Measurements from ENCODE around the gene ATAD1. TPM values are rescaled to one million over a fixed set of nuclear protein-coding genes. Genes with fewer than 3 reads are reported as not detected.
"Not testable (repeated sequence)": the region's sequence is repeated elsewhere in the genome, so short reads cannot be mapped to it uniquely, and the experiment has no call there.

ATAD1 gene
- total RNA-seq, 2 experiments from 2014 or later, result 34.2 to 46.8 TPM

DNA sequence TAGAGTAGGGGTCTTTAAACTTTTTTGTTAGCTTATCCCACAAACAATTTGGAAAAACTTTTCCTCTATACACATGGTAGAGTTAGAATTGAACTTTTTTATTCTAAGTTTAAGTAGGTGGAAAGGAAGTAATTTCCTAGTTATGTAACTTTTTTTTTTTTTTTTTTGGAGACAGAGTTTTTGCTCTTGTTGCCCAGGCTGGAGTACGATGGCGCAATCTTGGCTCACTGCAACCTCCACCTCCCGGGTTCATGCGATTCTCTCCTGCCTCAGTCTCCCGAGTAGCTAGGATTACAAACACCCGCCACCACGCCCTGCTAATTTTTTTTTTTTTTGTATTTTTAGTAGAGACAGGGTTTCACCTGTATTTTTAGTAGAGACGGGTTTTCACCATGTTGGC lies 28.7 kb upstream of the ATAD1 start:
- H3K27ac Mint-ChIP-seq; H3K9me3 Mint-ChIP-seq (ENCODE audit: low read depth); DNase-seq; POLR2A ChIA-PET; H3K36me3 Mint-ChIP-seq (ENCODE audit: low read depth); ATAC-seq; H3K4me1 Mint-ChIP-seq; intact Hi-C loops (cut with DNase I, micrococcal nuclease); H3K4me3 Mint-ChIP-seq; H3K27me3 Mint-ChIP-seq: not testable (repeated sequence)
- CTCF ChIA-PET, result interaction anchor here (0.7 to 1.4 kb wide), 2 partner anchors 10 to 618 kb away, joined by 3 to 4 read pairs; no protein-coding TSS in a partner anchor

DNA sequence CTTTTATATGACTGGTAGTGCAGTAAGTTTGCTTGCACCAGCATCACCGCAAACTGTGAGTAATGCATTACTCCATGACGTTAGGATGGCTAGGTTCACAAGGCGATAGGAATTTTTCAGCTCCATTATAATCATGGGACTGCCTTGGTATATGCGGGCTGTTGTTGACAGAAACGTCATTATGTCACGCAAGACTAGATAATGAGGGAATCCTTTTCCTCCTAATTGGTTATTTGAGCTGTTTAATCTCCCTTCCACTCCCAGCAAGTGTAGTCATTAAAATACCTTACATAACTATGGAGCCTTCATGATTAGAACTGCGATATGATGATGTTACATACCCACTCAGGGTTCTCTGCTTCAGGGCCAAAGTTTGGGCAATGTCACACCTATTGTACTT lies 28.0 kb upstream of the ATAD1 start:
- no peaks in the 10 kb centered on the region for H3K36me3 Mint-ChIP-seq (ENCODE audit: low read depth)
- POLR2A ChIA-PET, result no interaction called here
- CTCF ChIA-PET, result interaction anchor here (0.7 to 1.4 kb wide), 4 partner anchors 10 to 619 kb away, joined by 3 to 4 read pairs (median 4); no protein-coding TSS in a partner anchor

DNA sequence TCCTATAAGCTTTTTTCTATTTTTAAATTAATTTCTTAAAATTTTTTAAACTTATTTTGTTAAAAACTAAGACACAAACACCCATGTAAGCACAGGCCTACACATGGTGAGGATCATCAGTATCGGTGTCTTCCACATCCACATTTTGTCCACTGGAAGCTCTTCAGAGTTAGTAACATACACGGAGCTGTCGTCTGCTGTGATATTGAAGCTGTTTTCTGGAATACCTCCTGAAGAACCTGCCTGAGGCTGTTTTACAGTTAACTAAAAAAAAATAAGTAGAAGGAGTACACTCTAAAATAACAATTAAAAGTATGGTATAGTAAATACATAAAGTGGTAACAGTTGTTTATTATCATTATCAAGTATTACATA lies 27.6 kb upstream of the ATAD1 start:
- ChIA-PET POLR2A (no interaction called here), CTCF (interaction anchor here (0.7 to 1.4 kb wide), 3 partner anchors 11 to 544 kb away, joined by 3 to 4 read pairs (median 4); no protein-coding TSS in a partner anchor)
- intact Hi-C loops (cut with DNase I, micrococcal nuclease), result no loop called here
- Mint-ChIP-seq H3K4me3 (no peak overlapping the region), H3K27me3 (peaks cover 2% of the 10 kb centered on the region), H3K27ac (no peak overlapping the region), H3K9me3 (ENCODE audit: low read depth) (no peaks in the 10 kb centered on the region), H3K36me3 (ENCODE audit: low read depth) (no peaks in the 10 kb centered on the region), H3K4me1 (peaks cover 3% of the 10 kb centered on the region)
- no peak for ATAC-seq
- no peak for DNase-seq

More for the DNA sequence above, 28.0 kb upstream of the ATAD1 start:
- ATAC-seq (no peak), DNase-seq (no peak)
- no peak overlapping the region for H3K4me3 Mint-ChIP-seq
- H3K27me3 Mint-ChIP-seq, result peaks cover 2% of the 10 kb centered on the region
- H3K4me1 Mint-ChIP-seq, result peaks cover 5% of the 10 kb centered on the region
- H3K27ac Mint-ChIP-seq, result no peak overlapping the region
- H3K9me3 Mint-ChIP-seq (ENCODE audit: low read depth), result no peaks in the 10 kb centered on the region
- intact Hi-C loops (cut with DNase I, micrococcal nuclease), result no loop called here

DNA sequence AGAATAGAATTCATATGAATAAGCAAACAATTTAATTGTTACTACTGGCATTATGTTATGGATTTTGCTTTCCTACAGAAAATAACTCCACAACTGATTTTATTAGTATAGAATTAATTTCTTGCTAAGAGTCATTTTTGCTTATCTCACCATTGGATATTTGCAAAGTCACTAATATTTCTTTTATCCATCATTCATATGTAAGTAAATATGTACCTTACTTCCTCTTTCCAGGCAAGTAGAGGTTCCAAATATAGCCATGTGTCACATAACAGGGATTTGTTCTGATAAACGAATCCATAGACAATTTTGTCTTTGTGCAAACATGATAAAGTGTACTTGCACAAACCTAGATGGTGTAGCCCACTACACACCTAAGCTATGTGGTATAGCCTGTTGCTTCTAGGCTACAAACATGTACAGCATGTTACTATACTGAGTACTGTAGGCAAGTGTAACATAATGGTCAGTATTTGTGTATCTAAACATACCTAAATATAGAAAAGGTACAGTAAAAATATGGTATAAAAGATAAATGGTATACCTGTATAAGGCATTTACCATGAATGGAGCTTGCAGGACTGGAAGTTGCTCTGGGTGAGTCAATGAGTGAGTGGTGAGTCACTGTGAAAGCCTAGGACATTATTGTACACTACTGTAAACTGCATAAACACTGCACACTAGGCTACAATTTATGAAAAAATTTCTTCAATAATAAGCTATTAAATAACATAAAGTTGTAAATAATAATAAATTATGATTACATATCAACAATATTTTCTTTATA lies 27.0 kb upstream of the ATAD1 start:
- DNase-seq (peak; percentile 18), ATAC-seq (peak; percentile 51)
- Mint-ChIP-seq H3K9me3 (ENCODE audit: low read depth) (no peaks in the 10 kb centered on the region), H3K27ac (no peak overlapping the region), H3K4me3 (no peak overlapping the region), H3K4me1 (peaks cover 3% of the 10 kb centered on the region), H3K36me3 (ENCODE audit: low read depth) (no peaks in the 10 kb centered on the region), H3K27me3 (peaks cover under 1% of the 10 kb centered on the region)
- intact Hi-C loops (cut with DNase I, micrococcal nuclease), result no loop called here
- CTCF ChIA-PET, result interaction anchor here (0.7 to 1.4 kb wide), 3 partner anchors 11 to 545 kb away, joined by 3 to 4 read pairs (median 4); no protein-coding TSS in a partner anchor
- POLR2A ChIA-PET, result no interaction called here

DNA sequence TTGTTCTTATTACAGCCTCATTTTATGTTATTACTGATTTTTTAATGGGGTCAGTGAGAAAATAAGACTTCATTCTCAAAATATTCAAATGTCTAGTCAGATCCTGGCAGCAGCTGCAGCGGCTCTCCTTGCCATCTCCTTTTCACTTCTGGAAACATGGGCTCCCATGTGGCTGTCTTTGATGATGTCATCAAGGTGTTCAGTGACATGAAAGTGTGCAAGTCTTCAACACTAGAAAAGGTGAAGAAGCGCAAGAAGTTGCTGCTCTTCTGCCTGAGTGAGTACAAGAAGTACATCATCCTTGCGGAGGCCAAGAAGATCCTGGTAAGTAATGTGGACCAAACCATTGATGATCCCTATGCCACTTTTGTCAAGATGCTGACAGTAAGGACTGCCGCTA lies 25.7 kb upstream of the ATAD1 start:
- Mint-ChIP-seq H3K27me3 (no peaks in the 10 kb centered on the region), H3K4me1 (peaks cover 3% of the 10 kb centered on the region), H3K4me3 (no peak overlapping the region), H3K27ac (no peak overlapping the region), H3K36me3 (ENCODE audit: low read depth) (no peaks in the 10 kb centered on the region), H3K9me3 (ENCODE audit: low read depth) (no peaks in the 10 kb centered on the region)
- ChIA-PET CTCF (no interaction called here), POLR2A (no interaction called here)
- intact Hi-C loops (cut with DNase I, micrococcal nuclease), result no loop called here
- ATAC-seq, result no peak
- no peak for DNase-seq

DNA sequence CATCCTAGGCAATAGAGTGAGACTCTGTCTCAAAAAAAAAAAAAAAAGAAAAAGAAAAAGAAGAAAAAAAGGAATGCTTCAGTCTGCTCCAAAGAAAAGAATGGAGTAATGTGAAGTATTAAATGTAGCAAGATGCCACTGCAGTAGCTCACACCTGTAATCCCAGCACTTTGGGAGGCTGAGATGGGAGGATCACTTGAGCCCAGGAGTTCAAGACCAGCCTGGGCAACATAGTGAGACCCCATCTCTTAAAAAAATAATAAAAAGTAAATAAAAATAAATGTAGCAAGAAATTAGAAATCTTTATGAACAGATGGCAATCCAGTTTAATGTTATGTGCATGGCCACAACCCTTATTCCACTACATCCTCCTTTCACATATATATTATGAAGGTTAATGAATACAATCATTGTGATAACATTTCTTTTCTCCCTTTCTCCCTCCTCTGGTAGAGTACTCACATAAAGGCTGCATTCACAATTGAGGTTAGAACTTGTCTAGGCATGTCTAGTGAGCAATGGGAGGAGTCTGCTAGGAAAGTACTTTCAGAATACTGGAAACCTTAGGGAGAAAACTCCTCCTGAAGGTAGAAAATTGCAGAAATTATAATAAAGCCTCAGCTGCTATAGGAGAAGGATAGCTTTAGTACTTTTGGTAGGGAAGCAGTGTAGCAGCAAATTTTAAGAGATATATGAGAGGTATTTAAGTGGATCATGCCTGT lies 24.9 kb upstream of the ATAD1 start:
- no peaks in the 10 kb centered on the region for H3K27me3 Mint-ChIP-seq
- CTCF ChIA-PET, result interaction anchor here (1.2 kb wide), 1 partner anchor 147 kb away, joined by 3 read pairs; no protein-coding TSS in a partner anchor

DNA sequence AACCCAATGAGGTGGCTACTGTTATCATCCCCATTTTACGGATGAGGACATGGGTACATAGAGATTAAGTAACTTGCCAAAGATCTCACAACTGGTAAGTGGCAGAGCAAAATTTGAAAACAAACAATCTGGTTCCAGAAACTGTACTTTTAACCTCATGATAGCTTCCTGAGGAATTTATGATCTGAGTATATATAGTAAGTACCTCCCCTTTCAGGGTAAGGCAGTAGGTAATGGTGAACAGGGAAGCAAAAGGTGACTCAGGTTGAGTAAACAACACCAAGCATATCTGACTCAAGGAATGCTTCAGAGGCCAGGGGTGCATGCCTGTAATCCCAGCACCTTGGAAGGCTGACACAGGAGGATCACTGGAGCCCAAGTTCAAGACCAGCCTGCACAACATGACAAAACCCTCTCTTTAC lies 24.2 kb upstream of the ATAD1 start:
- no peak for DNase-seq
- CTCF ChIA-PET, result interaction anchor here (0.9 to 1.2 kb wide), 2 partner anchors 9 to 148 kb away, joined by 3 read pairs; no protein-coding TSS in a partner anchor
- peak; percentile 39 for ATAC-seq

More for the DNA sequence above, 24.9 kb upstream of the ATAD1 start:
- Mint-ChIP-seq H3K27ac (no peak overlapping the region), H3K9me3 (ENCODE audit: low read depth) (no peaks in the 10 kb centered on the region), H3K4me3 (no peak overlapping the region), H3K4me1 (peaks cover 3% of the 10 kb centered on the region), H3K36me3 (ENCODE audit: low read depth) (no peaks in the 10 kb centered on the region)
- POLR2A ChIA-PET, result no interaction called here
- intact Hi-C loops (cut with DNase I, micrococcal nuclease), result no loop called here
- ATAC-seq, result no peak
- DNase-seq, result no peak

DNA sequence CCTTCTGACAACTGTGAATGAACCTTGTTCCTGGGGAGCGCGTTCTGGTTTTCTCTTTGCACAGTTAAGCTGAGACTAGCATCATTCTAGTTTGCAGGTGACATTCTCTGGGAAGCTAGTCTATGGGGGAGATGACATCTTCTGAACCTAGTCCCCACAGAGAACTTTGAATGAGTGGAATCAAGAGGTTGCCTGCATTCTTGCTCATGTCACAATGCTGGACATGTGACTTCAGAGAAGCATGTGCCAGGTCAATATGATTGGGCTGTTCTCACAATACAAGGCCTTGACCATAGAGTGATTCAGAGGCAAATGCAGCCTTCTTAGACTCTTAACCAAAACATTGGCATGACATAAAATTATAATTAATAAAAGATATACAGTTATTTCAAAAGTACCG lies 23.2 kb upstream of the ATAD1 start:
- H3K27me3 Mint-ChIP-seq, result peaks cover 2% of the 10 kb centered on the region
- peaks cover 2% of the 10 kb centered on the region for H3K9me3 Mint-ChIP-seq (ENCODE audit: low read depth)
- ATAC-seq (no peak), DNase-seq (no peak)
- peaks cover 2% of the 10 kb centered on the region for H3K36me3 Mint-ChIP-seq (ENCODE audit: low read depth)
- peaks cover 3% of the 10 kb centered on the region for H3K4me1 Mint-ChIP-seq
- H3K27ac Mint-ChIP-seq, result no peak overlapping the region
- no peak overlapping the region for H3K4me3 Mint-ChIP-seq
- CTCF ChIA-PET, result interaction anchor here (0.9 kb wide), 1 partner anchor 8 kb away, joined by 3 read pairs; no protein-coding TSS in a partner anchor
- intact Hi-C loops (cut with DNase I, micrococcal nuclease), result no loop called here
- POLR2A ChIA-PET, result no interaction called here

More for the DNA sequence above, 24.2 kb upstream of the ATAD1 start:
- Mint-ChIP-seq H3K36me3 (ENCODE audit: low read depth) (no peaks in the 10 kb centered on the region), H3K27ac (no peak overlapping the region), H3K4me3 (no peak overlapping the region), H3K27me3 (no peaks in the 10 kb centered on the region), H3K9me3 (ENCODE audit: low read depth) (no peaks in the 10 kb centered on the region), H3K4me1 (peaks cover 3% of the 10 kb centered on the region)
- POLR2A ChIA-PET, result no interaction called here
- intact Hi-C loops (cut with DNase I, micrococcal nuclease), result no loop called here

DNA sequence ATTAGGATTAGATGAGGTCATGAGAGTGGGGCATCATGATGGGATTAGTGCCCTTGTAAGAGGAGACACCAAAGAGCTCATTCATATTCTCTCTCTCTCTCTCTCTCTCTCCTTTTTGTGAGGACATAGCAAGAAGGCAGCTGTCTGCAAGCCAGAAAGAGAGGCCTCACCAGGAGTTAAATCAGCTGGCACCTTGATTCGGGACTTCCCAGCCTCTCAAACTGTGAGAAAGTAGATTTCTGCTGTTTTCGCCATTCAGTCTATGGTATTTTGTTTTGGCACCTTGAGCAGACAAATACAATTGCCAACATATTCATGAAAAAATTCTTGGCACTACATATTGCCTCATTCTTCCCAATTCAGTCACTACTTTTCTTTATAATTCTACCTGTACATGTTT lies 20.6 kb upstream of the ATAD1 start:
- CTCF ChIA-PET, result interaction anchor here (1.1 kb wide), 1 partner anchor 230 kb away, joined by 3 read pairs; no protein-coding TSS in a partner anchor
- POLR2A ChIA-PET, result no interaction called here

DNA sequence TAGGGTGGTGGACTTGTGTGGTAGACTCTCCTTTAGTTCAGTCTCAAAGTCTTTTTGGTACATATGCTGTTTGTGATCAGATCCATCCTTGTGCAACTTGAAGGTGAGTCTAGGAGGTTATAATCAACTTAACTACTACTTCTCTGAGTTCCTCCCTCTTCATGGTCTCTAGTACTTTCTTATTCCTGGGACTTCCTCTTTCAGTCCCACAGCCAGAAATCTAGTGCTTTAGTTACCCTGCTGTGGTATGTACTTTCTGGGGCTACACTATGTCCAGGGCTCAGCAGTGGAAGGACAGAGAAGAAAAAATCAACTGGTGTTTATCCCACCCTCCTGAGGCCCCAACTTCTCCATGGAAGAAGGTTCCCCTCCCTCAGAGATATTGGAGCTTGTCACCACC lies 19.4 kb upstream of the ATAD1 start:
- Mint-ChIP-seq H3K4me1 (peaks cover 3% of the 10 kb centered on the region), H3K9me3 (ENCODE audit: low read depth) (peaks cover 2% of the 10 kb centered on the region), H3K36me3 (ENCODE audit: low read depth) (peaks cover 2% of the 10 kb centered on the region), H3K27me3 (peaks cover 2% of the 10 kb centered on the region), H3K4me3 (no peak overlapping the region), H3K27ac (no peak overlapping the region)
- DNase-seq (no peak), ATAC-seq (no peak)
- intact Hi-C loops (cut with DNase I, micrococcal nuclease), result no loop called here
- ChIA-PET POLR2A (no interaction called here), CTCF (interaction anchor here (0.6 kb wide), 1 partner anchor 10 kb away, joined by 4 read pairs; no protein-coding TSS in a partner anchor)

More for the DNA sequence above, 20.6 kb upstream of the ATAD1 start:
- no peak overlapping the region for H3K4me3 Mint-ChIP-seq
- H3K9me3 Mint-ChIP-seq (ENCODE audit: low read depth), result peaks cover 2% of the 10 kb centered on the region
- no peak overlapping the region for H3K27ac Mint-ChIP-seq
- no peak for ATAC-seq
- intact Hi-C loops (cut with DNase I, micrococcal nuclease), result no loop called here
- peaks cover 2% of the 10 kb centered on the region for H3K27me3 Mint-ChIP-seq
- no peak for DNase-seq
- H3K4me1 Mint-ChIP-seq, result peaks cover 3% of the 10 kb centered on the region
- peaks cover 2% of the 10 kb centered on the region for H3K36me3 Mint-ChIP-seq (ENCODE audit: low read depth)

DNA sequence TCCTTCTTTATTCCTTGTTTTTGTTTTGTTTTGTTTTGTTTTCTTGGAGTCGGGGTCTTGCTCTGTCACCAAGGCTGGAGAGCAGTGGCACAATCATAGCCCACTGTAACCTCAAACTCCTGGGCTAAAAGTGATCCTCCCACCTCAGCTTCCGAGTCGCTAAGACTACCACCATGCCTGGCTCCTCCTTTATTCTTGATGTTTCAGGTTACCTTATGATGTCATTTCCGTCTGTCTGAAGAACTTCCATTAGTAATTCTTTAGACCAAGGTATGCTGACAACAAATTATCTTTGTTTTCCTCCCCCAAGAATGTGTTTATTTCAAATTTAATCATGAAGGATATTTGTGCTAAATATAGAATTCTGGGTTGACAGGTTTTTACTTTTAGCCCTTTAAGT lies 18.1 kb upstream of the ATAD1 start:
- peaks cover 2% of the 10 kb centered on the region for H3K9me3 Mint-ChIP-seq (ENCODE audit: low read depth)
- H3K4me3 Mint-ChIP-seq, result no peak overlapping the region
- H3K4me1 Mint-ChIP-seq, result peaks cover 4% of the 10 kb centered on the region
- peaks cover 2% of the 10 kb centered on the region for H3K27me3 Mint-ChIP-seq
- no peak for DNase-seq
- intact Hi-C loops (cut with DNase I, micrococcal nuclease), result no loop called here
- ATAC-seq, result no peak
- CTCF ChIA-PET, result no interaction called here
- no peak overlapping the region for H3K27ac Mint-ChIP-seq
- peaks cover 2% of the 10 kb centered on the region for H3K36me3 Mint-ChIP-seq (ENCODE audit: low read depth)
- POLR2A ChIA-PET, result no interaction called here

All from activated CD4-positive, alpha-beta T cell treated with anti-CD3 and anti-CD28 coated beads for 36 hours (primary cell).